Suprapubic skin (tissue), 4 donors: ENCODE results near the gene DGKQ.

ENCODE experiments used
- CTCF ChIP-seq, 2 donors: fragments of 200-600 bp in 1 of 2; fragments of 450-650 bp in 1 of 2; sonication (generic) in 1 of 2; IDR thresholded peaks; one replicate each; pipeline ENCODE4 v1.5.1; 2016 to 2019; ENCODE audit warnings: antibody characterized with exemption in 2 of 2, mild to moderate bottlenecking in 1 of 2, moderate library complexity in 1 of 2
- EP300 ChIP-seq: sonication (generic); formaldehyde crosslinking; IDR thresholded peaks from one replicate; pipeline ENCODE4 v1.6.1; 2017; ENCODE audit warnings: antibody characterized with exemption
- POLR2A ChIP-seq, 2 donors: fragments of 450-650 bp; IDR thresholded peaks; one replicate each; pipeline ENCODE4 v1.6.1; 2017; ENCODE audit warnings: antibody characterized with exemption in 2 of 2, mild to moderate bottlenecking in 2 of 2, moderate library complexity in 2 of 2
- POLR2AphosphoS5 ChIP-seq, 3 donors: sonication (generic); formaldehyde crosslinking; IDR thresholded peaks; one replicate each; pipeline ENCODE4 v1.6.1; 2017; ENCODE audit warnings: antibody characterized with exemption in 3 of 3

- no peak for TF ChIP-seq CTCF (IDR thresholded peaks at IDR 0.05)
- no peak for TF ChIP-seq POLR2AphosphoS5 (IDR thresholded peaks at IDR 0.05)
- no peak for TF ChIP-seq EP300
- TF ChIP-seq POLR2A (IDR thresholded peaks at IDR 0.05): no peak
Measured at GRCh38 chr4:921830-922331, 51.5 kb downstream of the DGKQ start.
